NCI-H1694 (cell line): ENCODE data around the gene TEDC1.

Experiments
- DNase-seq: peaks from one replicate; lab custom pipeline; 2025; lab: John Stamatoyannopoulos, UW

Gene TEDC1

DNA sequence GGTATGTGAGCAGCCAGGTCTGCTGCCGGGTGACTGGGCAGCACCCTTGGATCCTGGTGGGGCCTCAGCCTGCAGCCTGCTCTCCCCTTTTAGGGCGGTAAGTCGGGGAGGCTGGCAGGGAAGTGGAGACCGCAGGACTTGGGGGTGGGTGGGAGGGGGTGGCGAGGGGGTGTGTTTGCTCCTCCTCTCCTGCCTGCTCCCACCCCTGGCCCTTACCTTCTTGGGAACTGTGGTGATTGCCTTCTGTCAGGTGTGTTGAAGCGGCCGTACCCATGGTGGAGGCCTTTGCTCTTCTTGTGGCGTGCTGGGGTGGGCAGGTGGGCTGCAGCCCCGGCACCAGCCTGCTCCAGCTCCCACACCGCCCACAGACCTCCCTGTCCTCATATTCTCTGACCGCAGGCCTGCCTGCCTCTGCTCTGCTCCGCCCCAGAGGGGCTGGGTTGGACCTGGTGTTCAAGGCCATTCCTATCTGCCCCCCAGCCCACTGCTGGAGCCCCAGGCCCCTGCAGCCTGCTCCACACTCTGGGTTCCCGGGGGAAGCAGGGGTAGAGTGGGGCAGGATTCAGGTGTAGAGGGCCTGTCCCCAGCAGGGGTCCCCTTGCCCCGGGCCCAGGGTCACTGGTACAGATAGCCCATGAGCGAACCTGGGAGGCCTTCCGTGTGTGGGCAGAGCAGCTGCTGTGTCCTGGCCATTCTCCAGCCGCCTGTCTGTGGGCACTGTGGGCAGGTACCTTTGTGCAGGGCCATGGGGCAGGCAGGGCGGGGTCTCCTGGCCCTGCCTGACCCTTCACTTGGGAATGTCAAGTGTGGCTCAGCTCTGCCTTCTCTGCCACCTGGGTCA lies 5.2 kb downstream of the TEDC1 start:
- no peak for DNase-seq

DNA sequence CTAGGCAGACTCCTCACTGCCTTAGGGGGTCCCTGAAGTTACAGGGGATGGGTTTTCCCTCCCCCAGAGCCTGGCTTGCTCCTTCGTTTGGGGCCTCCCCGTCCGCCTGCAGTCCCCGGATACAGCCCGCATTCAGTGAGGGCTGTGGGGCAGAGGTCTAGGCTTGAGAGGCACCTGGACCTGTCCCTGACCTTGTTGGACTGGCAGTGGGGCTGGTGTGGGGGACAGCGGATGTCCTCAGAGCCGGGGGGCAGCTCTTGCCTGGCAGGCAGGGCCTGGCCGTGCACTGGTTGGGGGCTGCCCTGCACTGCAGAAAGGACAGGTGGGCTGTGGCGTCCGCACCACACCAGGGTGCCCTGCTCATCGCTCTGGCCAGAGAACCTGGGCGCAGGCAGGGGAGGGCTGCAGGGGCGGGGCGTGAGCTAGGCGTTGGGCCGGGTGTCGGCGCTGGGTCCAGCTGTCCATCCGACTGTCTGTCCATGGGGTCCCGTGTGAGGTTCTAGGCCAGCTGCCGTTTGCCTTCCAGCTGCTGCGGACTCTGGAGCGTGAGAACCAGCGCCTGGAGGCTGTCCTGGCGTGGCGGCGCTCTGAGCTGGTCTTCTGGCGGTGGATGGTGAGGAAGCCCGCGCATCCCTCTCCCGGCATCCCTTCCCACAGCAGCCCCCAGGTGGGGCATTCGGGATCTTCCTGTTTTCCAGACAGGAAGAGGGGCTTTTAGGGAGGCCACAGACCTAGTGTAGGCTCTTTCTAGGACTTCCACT lies 6.0 kb downstream of the TEDC1 start:
- no peak for DNase-seq

DNA sequence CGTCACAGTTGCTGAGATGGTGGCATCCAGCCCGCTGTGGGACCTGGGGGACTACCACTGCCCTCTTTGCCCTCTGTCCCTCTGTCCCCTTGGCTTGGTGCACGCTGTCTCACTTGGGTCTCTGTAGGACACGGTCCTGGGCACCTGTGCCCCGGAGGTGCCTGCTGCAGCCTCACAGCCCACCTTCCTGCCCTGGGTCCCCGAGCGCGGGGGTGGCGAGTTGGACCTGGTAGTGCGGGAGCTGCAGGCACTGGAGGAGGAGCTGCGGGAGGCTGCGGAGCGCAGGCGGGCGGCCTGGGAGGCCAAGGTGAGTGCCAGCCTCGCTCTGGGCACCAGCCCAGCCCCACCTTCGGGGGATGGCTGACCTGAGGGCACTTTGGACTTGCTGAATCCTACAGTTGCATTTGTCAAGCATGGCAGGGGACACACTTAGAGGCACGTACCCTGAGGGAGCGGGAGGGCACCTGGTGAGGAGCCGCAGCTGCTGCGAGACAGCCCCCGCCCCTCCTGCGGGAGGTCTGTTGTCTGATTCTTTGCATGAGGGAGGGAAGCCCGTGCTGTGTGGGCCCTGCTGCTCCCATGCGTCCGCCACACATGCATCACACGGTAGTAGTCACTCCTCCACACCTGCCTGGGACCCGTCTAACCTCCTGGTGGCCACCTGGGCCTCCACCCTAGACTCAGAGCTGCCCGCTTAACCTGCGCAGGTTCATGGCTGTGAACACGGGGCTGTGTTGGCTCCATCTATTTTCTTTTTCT lies 6.8 kb downstream of the TEDC1 start:
- DNase-seq, result no peak

DNA sequence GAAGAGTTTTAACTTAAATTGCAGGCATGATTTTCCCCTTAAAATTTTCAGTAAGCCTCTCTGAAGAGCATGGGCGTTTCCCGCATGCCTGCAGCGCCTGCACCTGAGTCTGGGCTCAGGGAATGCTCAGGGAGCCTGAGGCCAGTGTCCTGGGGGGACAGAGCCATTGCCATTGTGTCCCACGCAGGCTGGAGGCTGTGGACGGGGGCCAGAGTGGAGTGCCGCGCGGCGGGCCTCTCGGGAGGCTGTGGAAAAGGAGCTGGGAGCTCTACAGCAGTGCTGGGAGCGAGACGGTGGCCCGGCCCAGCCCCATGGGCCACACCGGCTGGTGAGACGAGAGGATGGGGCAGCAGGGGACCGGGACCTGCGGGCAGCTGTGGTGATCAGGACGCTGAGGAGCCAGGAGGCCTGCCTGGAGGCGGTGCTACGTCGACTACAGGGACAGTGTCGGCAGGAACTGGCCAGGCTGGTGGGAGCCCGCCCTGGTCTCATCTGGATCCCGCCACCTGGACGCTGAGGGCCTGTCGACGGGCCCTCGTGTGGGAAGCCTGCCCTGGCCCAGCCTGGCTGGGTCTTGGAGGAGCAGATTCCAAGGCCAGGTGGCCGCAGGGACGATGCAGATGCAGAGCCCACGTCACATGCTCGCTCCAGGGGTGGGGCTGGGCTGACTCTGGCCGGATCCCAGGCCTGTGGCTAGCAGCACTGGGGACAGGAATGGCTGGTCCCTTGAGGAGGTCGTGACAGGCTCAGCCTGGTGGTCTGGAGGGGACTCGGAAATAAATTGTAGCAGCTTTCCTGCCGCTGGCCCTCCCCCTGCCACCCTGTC lies 7.6 kb downstream of the TEDC1 start:
- DNase-seq, result no peak

DNA sequence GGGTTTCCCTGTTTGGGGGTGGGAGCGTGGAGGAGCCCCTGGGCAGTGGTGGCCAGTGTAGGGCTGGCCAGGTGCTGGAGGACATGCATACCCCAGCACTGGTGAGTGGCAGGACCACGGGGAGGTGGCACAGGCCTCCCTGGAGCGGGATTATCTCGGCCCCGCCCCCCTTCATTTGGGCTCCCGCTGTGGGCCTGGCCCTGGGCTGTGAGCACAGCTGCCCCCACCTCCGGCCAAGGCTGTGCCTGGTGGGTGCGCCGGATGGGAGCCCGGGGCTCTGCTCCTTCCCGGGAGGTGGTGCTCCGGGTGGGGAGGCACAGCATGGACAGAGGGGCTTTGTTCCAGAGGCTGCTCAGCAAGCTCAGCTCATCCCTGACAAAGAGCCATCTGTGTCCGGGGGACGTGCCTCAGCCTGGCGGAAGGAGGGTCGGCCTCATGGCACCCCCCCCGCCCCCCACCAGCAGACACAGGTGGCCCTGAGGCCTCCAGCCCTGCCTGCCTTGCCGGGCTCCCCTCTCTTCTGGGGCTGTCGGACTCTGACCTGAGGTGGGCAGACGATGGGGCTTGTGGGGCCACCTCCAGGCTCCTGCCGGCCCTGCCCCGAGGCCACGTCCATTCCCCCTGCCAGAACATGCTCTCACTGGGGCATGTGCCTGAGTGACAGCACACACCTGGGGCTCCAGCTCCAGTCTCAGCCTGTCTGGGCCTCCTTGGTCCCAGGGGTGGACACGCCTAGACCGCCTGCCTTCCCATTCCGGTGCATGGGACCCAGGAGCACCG lies 8.4 kb downstream of the TEDC1 start:
- no peak for DNase-seq

DNA sequence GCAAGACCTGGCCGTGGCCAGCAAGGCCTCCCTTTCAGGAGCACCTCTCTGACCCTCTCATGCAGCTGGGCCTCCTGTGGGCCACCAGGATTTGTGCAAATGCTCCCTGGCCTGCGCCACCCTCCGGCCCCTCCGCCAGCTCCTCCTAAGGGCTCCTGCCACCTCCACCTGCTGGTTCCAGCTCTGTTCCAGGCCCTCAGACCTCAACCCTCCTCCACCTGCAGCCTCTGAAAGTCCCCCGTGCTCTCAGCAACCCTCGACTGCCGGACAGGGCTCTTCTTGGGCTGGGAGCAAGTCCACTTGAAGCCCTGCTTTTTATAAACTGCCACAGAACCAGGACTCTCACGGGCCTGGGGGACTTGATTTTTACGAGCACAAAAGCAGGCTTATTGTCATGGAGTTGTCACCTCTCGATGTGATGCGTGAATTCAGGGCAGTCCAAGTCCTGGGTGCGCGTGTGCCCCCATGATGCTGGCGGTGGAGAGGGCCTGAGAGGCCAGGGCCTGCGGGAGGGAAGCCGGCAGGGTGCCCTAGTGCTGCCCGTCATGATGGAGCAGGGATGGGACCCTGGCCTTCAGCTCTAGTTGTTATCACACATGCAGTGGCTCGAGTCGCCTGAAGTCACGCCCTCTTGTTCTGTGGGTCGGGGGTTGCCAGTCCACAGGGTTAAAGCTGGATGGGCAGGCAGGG lies 9.1 kb downstream of the TEDC1 start:
- no peak for DNase-seq

DNA sequence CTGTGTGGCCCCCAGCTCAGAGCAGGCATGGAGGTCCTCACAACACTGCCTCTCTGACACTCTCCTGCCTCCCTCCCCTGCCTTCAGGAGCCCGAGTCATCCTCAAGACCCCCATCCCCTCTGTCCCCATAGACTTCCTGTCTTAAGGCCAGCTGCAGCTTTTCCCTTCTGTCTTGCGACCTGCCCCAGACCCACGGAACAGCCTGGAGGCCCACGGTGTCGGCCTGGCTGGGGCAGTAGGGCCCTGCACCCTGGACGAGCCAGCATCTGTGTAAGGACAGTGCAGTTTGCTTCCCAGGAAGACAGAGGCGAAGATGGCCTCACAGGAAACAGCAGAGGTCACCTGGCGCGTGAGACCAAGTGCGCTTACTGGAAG lies 9.7 kb downstream of the TEDC1 start:
- no peak for DNase-seq

DNA sequence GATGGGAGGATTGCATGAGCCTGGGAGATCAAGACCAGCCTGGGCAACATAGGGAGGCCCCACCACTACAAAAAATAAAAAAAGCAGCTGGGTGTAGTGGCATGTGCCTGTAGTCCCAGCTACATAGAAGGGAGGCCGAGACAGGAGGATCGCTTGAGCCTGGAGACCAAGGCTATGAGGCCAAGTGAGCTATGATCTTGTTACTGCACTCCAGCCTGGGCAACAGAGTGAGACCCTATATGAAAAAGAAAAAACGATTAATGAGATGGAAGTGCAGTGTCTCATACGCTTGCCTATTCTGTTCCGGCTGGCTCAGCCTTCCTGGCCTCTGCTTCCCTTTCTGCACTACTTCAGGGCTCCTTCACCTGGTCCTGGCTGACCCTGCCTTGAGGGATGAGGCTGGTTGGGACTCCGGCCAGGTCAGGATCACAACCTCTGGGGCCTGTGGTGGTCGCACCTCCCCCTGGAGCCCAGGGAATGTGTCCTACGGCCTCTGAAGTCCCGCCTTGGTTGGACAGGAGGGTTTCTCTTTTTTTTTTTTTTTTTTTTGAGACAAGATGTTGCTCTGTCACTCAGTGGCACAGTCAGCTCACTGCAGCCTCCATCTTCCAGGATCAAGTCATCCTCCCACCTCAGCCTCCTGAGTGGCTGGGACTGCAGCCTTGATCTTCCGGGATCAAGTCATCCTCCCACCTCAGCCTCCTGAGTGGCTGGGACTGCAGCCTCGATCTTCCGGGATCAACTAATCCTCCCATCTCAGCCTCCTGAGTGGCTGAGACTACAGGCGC lies 10.7 kb downstream of the TEDC1 start:
- no peak for DNase-seq

DNA sequence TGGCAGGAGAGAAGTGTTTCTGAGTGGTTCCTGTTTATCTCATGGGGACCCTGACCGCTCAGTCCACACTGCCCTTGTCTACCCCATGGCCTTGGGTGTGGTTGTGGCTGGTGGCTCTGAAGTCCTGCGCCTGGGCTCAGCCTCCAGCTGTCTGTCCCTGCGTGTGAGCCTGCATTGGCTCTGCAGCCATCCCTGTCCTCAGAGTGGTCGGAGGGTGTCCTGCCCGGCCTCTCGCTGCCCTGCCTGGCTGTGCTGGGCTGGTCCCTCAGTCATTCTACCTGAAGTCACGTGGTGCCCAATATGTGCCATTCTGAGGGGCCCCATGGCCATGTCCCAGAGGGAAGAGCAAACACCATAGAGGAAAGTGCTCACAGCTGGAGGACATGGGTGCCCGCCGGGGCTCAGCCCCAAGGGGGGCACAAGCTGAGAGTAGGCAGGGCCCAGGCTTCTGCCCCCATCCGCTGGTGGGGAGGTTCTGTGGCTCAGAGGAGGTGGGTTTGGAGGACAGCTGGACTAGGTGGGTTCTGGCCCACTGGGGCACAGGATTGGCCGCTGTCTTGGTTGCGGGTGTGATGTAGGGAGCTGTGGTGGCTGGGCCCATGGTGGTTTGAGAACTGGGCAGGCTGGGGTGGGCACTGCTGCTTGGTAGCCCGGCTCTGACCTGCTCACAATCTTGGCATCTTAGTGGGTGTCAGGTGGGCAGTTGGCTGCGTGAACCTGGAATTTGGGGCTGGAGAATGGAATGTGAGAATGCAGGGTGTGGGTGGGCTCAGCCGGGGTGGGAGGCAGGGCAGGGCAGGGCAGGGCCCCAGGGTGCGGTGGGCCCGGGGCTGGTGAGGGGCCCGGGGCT lies 11.6 kb downstream of the TEDC1 start:
- DNase-seq, result no peak

DNA sequence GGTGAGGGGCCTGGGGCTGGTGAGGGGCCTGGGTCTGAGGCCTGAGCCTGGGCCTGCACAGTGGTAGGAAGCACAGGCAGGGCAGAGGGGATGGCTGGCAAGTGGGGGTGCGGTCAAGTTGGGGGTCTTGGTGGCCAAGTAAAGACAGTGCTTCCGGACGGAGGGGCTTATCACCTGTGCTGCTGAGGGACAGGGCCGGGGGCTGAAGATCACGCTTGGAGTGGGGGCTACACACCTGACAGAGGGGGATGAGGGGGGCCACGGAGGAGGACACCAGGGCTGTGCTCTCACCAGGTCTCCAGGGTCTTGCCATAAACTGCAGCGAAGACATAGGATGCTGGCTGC lies 12.2 kb downstream of the TEDC1 start:
- DNase-seq, result no peak

DNA sequence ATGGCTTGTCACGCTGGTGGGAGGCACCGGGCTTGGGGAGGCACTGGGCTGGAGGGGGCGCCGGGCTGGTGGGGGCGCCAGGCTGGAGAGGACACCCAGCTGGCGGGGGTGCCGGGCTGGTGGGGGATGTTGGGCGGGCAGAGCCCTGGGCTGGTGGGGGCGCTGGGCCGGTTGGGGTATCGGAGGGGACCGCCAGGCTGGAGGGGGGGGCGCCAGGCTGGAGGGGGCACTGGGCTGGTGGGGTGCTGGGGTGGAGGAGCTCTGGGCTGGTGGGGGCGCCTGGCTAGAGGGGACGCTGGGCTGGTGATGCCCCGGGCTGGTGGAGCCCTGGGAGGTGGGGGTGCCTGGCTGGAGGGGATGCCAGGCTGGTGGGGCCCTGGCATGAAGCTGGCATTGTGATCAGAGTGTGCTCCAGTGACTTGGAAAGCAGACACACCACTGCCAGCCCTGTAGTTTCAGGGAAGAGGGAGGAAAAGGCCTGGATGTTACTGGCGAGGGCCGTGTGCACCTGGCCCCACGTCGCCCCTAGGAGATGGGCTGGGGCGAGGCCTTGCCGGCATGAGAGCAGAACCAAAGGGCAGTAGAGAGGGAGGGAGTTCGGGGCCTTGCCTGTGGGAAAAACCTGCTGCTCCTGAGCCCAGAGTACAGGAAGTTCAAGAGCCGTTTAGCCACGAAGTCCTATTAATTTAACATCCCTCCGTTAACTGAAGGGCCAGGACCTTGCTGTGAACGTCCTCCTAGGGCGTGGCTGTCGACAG lies 13.1 kb downstream of the TEDC1 start:
- no peak for DNase-seq

DNA sequence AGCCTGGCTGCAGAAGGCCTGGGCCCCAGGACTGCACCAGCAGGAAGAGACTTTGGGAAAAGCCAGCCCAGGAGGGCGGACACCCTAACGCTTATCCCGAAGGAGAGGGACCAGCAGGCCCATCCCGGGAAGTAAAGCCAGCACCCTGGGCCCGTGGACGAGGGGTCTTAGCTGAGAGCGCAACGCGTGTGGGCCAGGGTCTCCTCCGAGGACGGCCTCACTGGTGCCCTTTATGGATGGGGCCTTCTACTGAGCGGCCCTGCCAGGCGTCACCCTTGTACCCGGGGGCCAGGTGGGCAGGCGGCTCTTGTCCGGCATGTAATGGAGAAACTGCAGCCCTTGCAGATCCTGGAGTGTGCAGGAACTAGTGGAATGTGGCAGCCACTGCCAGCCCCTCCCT lies 14.1 kb downstream of the TEDC1 start:
- DNase-seq, result no peak

DNA sequence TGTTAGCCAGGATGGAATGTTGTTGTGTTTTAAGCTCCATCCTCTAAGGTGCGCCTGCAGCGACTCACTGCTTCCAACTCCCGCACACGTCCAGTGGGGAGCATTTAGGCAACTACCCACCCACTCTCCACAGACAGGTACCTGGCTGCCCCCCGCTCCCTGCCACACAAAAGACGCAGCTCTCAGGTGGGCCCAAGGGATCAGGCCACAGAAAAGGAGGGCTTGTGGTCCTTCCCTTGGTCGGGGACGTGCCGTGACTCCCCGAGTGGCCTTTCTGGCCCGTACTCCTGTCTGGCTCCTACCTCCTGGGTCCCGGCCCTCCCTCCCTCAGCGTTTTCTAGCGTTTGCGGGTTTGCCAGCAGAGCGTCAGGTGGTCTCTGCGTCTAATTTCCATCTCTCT lies 16.2 kb downstream of the TEDC1 start:
- no peak for DNase-seq

DNA sequence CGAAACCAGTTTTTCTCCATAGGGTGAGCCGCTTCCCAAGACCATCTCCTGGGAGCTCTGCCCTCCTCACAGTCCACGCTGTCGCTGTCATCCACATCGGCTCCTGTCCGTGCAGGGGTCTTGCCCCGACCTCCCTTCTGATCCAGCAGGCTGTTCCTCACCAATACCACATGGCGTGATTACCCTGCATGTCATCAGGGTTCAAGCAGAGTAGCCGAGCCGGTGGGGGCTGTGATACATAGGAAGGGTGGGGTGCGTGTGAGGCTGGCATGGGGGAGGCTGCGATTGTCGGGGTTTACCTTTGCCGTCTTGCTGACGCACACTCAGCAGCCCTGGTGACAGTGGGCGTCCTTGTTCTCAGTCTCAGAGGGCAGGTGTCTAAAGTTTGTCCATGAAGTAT lies 17.0 kb downstream of the TEDC1 start:
- no peak for DNase-seq

DNA sequence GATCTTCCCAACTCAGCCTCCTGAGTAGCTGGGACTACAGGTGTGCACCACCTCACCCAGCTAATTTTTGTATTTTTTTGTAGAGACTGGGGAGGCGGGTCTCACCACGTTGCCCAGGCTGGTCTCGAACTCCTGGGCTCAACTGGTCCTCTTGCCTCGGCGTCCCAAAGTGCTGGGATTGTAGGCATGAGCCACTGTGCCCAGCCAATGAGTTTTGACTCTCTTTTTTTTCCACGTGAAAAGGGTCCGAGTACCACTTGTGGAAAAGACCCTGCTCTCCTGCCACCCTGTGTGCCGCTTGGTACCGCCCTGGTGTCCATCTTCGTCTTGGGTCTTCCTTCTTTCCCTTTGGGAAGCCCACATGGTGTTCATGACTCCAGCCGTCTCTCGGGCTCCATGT lies 17.6 kb downstream of the TEDC1 start:
- no peak for DNase-seq

DNA sequence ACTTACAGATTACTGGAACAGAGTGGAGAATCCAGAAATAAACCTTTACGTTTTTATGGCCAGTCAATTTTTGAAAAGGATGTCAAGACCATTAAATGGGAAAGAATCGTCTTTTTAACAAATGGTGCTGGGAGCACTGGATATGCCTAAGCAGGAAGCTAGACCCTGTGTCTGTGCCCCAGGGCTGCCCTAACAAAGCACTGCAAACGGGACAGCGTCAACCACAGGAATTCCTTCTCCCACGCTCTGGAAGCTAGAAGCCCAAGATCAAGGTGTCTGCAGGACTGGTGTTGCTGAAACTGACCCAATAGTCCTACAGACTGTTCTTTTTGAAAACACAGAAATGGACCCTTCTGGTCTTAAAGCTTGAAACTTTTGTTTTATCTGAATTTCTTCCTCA lies 26.1 kb downstream of the TEDC1 start:
- no peak for DNase-seq

DNA sequence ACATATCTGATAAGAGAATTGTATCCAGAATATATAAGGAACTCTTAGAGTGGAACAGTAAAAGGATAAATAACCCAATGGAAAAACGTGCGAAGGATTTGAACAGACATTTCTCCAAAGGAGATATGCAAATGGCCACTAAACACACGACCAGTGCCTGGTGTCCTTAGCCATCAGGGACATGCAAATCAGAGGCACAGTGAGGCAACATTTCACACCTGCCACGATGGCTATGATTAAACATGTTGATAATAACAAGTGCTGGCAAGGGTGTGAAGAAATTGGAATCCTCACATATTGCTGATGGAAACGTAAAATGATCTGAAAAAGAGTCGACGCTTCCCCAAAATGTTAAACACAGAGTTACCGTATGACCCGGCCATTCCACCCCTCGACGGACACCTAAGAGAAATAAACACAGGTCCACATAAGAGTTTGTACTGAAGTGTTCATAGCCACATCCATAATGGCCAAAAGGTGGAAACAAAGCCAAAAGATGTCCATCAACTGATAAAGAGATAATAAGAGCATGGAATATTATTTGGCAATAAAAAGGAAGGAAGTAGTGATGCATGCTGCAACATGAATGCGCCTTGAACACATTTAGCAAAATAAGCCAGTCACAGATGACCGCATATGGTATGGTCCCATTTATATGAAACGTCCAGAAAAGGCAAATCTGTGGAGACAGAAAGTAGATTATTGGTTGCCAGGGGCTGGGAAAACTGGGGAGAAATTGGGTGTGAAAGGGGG lies 29.1 kb downstream of the TEDC1 start:
- no peak for DNase-seq
